KBM-7 (cell line): ENCODE results near the gene PRIM1.
"Not testable (repeated sequence)": the region's sequence is repeated elsewhere in the genome, so short reads cannot be mapped to it uniquely, and the experiment has no call there.

Source experiments
- DNase-seq: peaks from one replicate; pipeline ENCODE4 v3.0.0-alpha.2; 2015
- in situ Hi-C: fragments of 300-500 bp; cut with MboI; formaldehyde crosslinking; loops from 2 replicates; pipeline ENCODE4 v1.14.3; 2020; ENCODE audit warnings: low sequenced_read_pairs, low pct_unique_long_range_greater_than_20kb, mixed read lengths

The PRIM1 gene

GRCh38 chr12:56751712-56752598, at the start of gene PRIM1:
Gene PRIM1, minus strand, starts transcription at chr12:56752323. Its CDS starts 25 bp downstream, at chr12:56752298.
- in situ Hi-C loops: no loop called here
- peak; percentile 93 for DNase-seq

GRCh38 chr12:56800221-56800620, 48.1 kb upstream of the PRIM1 start:
- in situ Hi-C loops: no loop called here
- no peak for DNase-seq

- in situ Hi-C loops, DNase-seq: not testable (repeated sequence)
Observed at GRCh38 chr12:56799345-56799744, 47.2 kb upstream of the PRIM1 start.

DNA sequence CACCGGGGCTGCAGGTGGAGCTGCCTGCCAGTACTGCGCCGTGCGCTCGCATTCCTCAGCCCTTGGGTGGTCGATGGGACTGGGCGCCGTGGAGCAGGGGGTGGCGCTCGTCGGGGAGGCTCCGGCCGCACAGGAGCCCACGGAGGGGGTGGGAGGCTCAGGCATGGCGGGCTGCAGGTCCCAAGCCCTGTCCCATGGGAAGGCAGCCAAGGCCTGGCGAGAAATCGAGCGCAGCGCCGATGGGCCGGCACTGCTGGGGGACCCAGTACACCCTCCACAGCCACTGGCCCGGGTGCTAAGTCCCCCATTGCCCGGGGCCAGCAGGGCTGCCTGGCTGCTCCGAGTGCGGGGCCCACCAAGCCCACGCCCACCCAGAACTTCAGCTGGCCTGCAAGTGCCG, 43.7 kb upstream of the PRIM1 start:
- DNase-seq, in situ Hi-C loops: not testable (repeated sequence)

DNA sequence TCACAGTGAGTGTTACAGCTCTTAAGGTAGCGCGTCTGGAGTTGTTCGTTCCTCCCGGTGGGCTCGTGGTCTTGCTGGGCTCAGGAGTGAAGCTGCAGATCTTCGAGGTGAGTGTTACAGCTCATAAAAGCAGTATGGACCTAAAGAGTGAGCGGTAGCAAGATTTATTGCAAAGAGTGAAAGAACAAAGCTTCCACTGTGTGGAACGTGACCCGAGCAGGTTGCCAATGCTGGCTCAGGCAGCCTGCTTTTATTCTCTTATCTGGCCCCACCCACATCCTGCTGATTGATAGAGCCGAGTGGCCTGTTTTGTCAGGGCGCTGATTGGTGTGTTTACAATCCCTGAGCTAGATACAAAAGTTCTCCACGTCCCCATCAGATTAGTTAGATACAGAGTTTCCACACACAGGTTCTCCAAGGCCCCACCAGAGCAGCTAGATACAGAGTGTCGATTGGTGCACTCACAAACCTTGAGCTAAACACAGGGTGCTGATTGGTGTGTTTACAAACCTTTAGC, 43.0 kb upstream of the PRIM1 start:
- in situ Hi-C loops, DNase-seq: not testable (repeated sequence)

DNA sequence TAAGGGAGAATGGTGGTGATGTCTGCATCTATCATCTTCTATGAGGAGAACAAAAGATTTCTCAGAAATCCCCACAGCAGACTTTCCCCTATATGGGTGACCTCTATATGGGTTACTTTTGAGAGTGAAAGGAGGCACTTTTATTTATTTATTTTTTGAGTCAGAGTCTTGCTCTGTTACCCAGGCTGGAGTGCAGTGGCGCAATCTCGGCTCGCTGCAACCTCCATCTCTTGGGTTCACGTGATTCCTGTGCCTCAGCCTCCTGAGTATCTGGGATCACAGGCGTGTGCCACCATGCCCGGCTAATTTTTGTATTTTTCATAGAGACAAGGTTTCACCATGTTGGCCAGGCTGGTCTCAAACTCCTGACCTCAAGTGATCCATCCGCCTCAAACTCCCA, 41.0 kb upstream of the PRIM1 start:
- DNase-seq, in situ Hi-C loops: not testable (repeated sequence)

DNA sequence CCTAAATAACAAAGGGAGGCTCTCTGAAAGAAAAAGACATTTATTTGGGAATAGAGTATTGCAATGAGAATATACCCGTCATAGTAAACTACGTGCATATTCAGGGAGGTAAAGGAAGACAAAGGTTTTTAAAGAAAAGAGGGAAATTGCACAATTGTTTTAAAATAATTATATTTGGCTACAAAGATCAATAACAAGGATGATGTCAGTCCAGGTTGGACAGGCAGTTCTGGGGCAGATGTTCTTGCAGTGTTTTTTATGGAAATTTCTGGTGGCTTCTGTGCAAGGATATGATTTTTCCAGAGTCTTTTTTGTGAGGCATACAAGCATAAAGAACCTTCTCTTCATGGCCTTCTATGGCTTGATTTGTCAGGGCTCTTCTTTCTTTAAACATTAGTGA, 40.6 kb upstream of the PRIM1 start:
- in situ Hi-C loops: no loop called here

GRCh38 chr12:56789429-56789828, 37.3 kb upstream of the PRIM1 start:
- DNase-seq, in situ Hi-C loops: not testable (repeated sequence)

More for the DNA sequence above, 40.6 kb upstream of the PRIM1 start:
- no peak for DNase-seq

- no peak for DNase-seq
- in situ Hi-C loops: no loop called here
Observed at GRCh38 chr12:56787498-56787897, 35.4 kb upstream of the PRIM1 start.

- DNase-seq: no peak
- in situ Hi-C loops: no loop called here
Observed at GRCh38 chr12:56785874-56786273, 33.8 kb upstream of the PRIM1 start.

- in situ Hi-C loops: no loop called here
- DNase-seq: no peak
Observed at GRCh38 chr12:56785141-56785865, 33.2 kb upstream of the PRIM1 start.

DNA sequence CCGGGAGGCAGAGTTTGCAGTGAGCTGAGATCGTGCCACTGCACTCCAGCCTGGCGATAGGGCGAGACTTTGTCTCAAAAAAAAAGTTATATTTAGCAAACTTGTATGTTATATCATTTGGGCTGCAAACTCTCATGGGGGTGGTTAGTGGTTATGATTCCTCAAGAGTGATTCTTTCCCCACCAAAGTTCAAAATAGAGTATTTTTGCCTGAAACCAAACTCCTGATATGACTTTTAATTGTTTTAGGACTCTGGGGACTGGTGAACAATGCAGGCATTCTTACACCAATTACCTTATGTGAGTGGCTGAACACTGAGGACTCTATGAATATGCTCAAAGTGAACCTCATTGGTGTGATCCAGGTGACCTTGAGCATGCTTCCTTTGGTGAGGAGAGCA, 29.6 kb upstream of the PRIM1 start:
- in situ Hi-C loops: no loop called here
- no peak for DNase-seq

DNA sequence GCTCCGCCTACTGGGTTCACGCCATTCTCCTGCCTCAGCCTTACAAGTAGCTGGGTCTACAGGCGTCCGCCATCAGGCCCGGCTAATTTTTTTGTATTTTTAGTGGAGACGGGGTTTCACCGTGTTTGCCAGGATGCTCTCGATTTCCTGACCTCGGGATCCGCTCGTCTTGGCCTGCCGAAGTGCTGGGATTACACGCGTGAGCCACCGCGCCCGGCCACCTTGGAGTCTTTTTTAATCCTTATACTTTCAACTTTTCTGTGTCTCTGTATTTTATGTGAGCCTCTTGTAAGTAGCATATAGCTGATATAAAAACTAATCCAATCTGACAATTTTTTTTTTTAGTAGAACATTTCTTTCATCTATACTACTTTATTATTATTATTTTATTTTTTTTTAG, 26.6 kb upstream of the PRIM1 start:
- in situ Hi-C loops: no loop called here
- DNase-seq: no peak

DNA sequence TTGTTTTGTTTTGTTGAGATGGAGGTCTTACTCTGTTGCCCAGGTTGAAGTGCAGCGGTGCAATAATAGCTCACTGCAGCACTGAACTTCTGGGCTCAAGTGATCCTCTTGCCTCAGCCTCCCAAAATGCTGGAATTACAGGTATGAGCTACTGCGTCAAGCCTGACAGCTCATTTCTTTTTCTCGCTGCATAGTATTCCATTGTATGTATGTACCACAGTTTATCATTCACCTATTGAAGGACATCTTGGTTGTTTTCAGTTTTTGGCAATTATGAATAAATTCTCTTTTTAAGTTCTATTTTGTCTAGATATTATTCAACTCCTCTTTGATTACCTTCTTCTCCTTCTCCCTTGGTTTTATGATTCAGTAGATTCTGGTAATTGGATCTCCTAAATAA, 24.5 kb upstream of the PRIM1 start:
- DNase-seq: no peak

DNA sequence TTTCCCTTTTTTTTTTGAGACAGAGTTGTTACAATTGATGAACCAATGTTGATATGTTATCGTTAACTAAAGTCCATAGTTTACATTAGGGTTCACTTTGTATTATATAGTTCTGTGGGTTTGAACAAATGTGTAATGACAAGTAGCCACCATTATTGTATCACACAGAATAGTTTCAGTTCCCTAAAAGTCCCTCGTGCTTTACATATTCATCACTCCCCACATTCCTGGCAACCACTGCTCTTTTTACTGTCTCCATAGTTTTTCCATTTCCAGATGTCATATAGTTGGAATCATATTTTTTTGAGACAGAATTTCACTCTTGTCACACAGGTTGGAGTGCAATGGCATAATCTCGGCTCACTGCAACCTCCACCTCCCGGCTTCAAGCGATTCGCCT, 23.5 kb upstream of the PRIM1 start:
- in situ Hi-C loops: no loop called here
- DNase-seq: no peak

More for the DNA sequence above, 24.5 kb upstream of the PRIM1 start:
- in situ Hi-C loops: no loop called here

GRCh38 chr12:56773113-56773512, 21.0 kb upstream of the PRIM1 start:
- in situ Hi-C loops: no loop called here

GRCh38 chr12:56772625-56773024, 20.5 kb upstream of the PRIM1 start:
- no peak for DNase-seq
- in situ Hi-C loops: no loop called here

More at GRCh38 chr12:56773113-56773512, 21.0 kb upstream of the PRIM1 start:
- DNase-seq: no peak

DNA sequence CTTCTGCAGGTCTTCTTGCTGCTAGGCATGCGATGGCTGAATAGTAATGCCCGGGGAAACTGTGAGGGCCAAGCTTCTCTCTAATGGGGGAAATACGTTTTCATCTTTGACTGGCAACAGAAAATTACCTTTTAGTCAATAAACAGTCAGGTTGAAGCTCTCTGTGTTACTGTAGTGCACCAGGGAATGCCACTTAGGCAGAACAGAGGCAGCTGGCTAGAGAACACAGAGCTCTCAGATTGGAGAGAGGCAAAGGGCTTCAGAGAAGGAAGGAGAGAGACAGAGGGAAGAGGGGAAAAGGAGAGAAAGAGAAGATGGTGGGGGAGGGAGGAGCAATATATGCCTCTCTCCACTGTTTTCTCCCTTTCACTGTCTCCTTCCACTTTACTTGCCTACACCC, 17.7 kb upstream of the PRIM1 start:
- in situ Hi-C loops: loop anchor here (10.0 kb wide), 1 partner anchor 235 kb away; the partner anchor contains the start of gene ZBTB39
- no peak for DNase-seq

GRCh38 chr12:56768424-56768823, 16.3 kb upstream of the PRIM1 start:
- in situ Hi-C loops: loop anchor here (10.0 kb wide), 1 partner anchor 236 kb away; the partner anchor contains the start of gene ZBTB39
- DNase-seq: no peak

GRCh38 chr12:56766535-56766934, 14.4 kb upstream of the PRIM1 start:
- in situ Hi-C loops: loop anchor here (10.0 kb wide), 1 partner anchor 238 kb away; the partner anchor contains the start of gene ZBTB39
- peak; percentile 54 for DNase-seq
